Panc1 (cell line): Measurements from ENCODE around the gene VSIG1. TPM values are rescaled to one million over a fixed set of nuclear protein-coding genes. Genes with fewer than 3 reads are reported as not detected.

Experiments used
- ATAC-seq: fragments of 200-7000 bp; cut with Tn5 transposase; 2 replicates; pipeline ENCODE4 v1.9.1; 2020; ENCODE audit warnings: mild to moderate bottlenecking, moderate library complexity
- BruUV-seq: library from RNA; stranded (reverse); fragments of 400-500 nt; replicated peaks from 2 replicates; lab custom pipeline; 2021; lab: Mats Ljungman, UMichigan
- CTCF ChIA-PET: fragments of 300-600 bp; sonication (Branson Sonifier 250); formaldehyde crosslinking; loops from one replicate; lab custom pipeline; 2022; ENCODE audit warnings: antibody characterized with exemption; lab: Charles Lee
- POLR2A ChIA-PET: fragments of 300-600 bp; sonication (Branson Sonifier 250); formaldehyde crosslinking; loops from one replicate; lab custom pipeline; 2022; ENCODE audit warnings: antibody characterized with exemption; lab: Charles Lee
- DNase-seq: peaks from one replicate; pipeline ENCODE4 v3.0.0-alpha.2; 2010; ENCODE audit warnings: low read depth, low spot score
- H3K27ac ChIP-seq: 2 replicates; pipeline ENCODE4 v1.5.1; 2011; ENCODE audit warnings: mild to moderate bottlenecking, low read length, inconsistent platforms
- H3K27me3 ChIP-seq: fragments of 200-500 bp; sonication (Bioruptor generic); 2 replicates; pipeline ENCODE4 v1.6.0; 2014; ENCODE audit warnings: low read length, inconsistent platforms; ENCODE audit not compliant: control insufficient read depth, insufficient read depth
- H3K36me3 ChIP-seq: fragments of 200-500 bp; sonication (Bioruptor generic); 2 replicates; pipeline ENCODE4 v1.5.1; 2014; ENCODE audit warnings: inconsistent platforms, mild to moderate bottlenecking, low read length, moderate library complexity; ENCODE audit not compliant: control insufficient read depth, insufficient read depth
- H3K4me1 ChIP-seq: 2 replicates; pipeline ENCODE4 v1.5.1; 2011; ENCODE audit warnings: inconsistent platforms, mild to moderate bottlenecking, low read length, moderate library complexity; ENCODE audit not compliant: control insufficient read depth, insufficient read depth
- H3K4me3 ChIP-seq, 2 experiments: 2 replicates each; pipeline ENCODE4 v1.5.1; 2011 to 2012; ENCODE audit warnings: low read depth in 2 of 2, low read length in 2 of 2, mild to moderate bottlenecking in 2 of 2, inconsistent platforms in 1 of 2, moderate library complexity in 1 of 2
- H3K9me3 ChIP-seq: fragments of 200-500 bp; sonication (Bioruptor generic); 2 replicates; pipeline ENCODE4 v1.5.1; 2014; ENCODE audit warnings: low read depth, mild to moderate bottlenecking, inconsistent platforms, low read length, moderate library complexity; ENCODE audit not compliant: control insufficient read depth, insufficient read depth
- POLR2AphosphoS5 ChIP-seq: IDR thresholded peaks from 2 replicates; pipeline ENCODE4 v1.6.1; 2012; ENCODE audit warnings: mild to moderate bottlenecking, low read depth, low read length, moderate library complexity
- SIN3A ChIP-seq: IDR thresholded peaks from 2 replicates; pipeline ENCODE4 v1.6.1; 2012; ENCODE audit warnings: low read depth, mild to moderate bottlenecking, low read length, moderate library complexity, borderline replicate concordance; ENCODE audit not compliant: insufficient read depth
- TCF7L2 ChIP-seq: IDR thresholded peaks from 2 replicates; pipeline ENCODE4 v1.6.1; 2011; ENCODE audit warnings: mild to moderate bottlenecking, low read depth, low read length, inconsistent platforms
- in situ Hi-C: cut with HindIII; loops from 2 replicates; pipeline ENCODE4 v1.10.0; 2016; ENCODE audit warnings: low sequenced_read_pairs, low pct_unique_long_range_greater_than_20kb
- intact Hi-C: fragments of 100-400 bp; cut with micrococcal nuclease; formaldehyde crosslinking; loops from one replicate; pipeline ENCODE4 v1.10.0; 2022; ENCODE audit not compliant: unreplicated experiment
- total RNA-seq: library from RNA; stranded (reverse); gene quantifications from one replicate; pipeline ENCODE4 v1.2.1, GENCODE V29; 2021; ENCODE audit not compliant: unreplicated experiment
- TF ChIP-seq, protein P1 (sequence below), 2 experiments: IDR thresholded peaks; 2 replicates each; pipeline ENCODE4 v1.6.1; 2011 to 2012; ENCODE audit warnings: low read depth in 2 of 2, control low read depth in 1 of 2, low read length in 1 of 2, mild to moderate bottlenecking in 1 of 2, moderate library complexity in 1 of 2; ENCODE audit not compliant: insufficient read depth in 1 of 2
- TF ChIP-seq, protein P2 (sequence below): fragments of 450-650 bp; IDR thresholded peaks from 2 replicates; pipeline ENCODE4 v1.5.1; 2017; ENCODE audit warnings: mild to moderate bottlenecking

VSIG1 gene
- total RNA-seq, 1 experiment from 2014 or later: not detected

DNA sequence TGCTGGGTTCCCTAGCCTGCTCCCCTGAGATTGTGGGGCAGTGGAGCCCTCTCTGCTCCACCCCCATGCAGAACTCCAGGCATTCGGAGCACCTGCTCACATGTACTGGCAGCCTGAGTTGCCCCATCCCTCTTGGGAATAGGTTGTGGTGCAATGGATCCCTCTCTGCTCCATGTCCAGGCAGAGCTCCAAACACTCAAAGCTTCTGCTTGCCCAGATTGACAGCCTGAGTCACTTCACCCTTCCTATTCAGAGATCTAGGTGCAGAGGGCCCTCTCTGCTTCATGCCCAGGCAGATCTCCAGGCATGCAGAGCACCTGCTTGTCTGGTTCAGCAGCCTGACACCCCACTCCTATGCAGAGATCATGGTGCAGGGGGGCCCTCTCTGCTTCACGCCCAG is 44.1 kb upstream of the VSIG1 start:
- Histone ChIP-seq H3K9me3 (no peaks in the 10 kb centered on the region), H3K4me3 (no peak overlapping the region), H3K36me3 (no peaks in the 10 kb centered on the region), H3K27me3 (no peaks in the 10 kb centered on the region), H3K4me1 (no peaks in the 10 kb centered on the region), H3K27ac (no peak overlapping the region)
- in situ Hi-C loops (no loop called here), intact Hi-C loops (no loop called here)
- ChIA-PET CTCF (no interaction called here), POLR2A (no interaction called here)
- no TSS peak for BruUV-seq
- TF ChIP-seq, protein P1, sequence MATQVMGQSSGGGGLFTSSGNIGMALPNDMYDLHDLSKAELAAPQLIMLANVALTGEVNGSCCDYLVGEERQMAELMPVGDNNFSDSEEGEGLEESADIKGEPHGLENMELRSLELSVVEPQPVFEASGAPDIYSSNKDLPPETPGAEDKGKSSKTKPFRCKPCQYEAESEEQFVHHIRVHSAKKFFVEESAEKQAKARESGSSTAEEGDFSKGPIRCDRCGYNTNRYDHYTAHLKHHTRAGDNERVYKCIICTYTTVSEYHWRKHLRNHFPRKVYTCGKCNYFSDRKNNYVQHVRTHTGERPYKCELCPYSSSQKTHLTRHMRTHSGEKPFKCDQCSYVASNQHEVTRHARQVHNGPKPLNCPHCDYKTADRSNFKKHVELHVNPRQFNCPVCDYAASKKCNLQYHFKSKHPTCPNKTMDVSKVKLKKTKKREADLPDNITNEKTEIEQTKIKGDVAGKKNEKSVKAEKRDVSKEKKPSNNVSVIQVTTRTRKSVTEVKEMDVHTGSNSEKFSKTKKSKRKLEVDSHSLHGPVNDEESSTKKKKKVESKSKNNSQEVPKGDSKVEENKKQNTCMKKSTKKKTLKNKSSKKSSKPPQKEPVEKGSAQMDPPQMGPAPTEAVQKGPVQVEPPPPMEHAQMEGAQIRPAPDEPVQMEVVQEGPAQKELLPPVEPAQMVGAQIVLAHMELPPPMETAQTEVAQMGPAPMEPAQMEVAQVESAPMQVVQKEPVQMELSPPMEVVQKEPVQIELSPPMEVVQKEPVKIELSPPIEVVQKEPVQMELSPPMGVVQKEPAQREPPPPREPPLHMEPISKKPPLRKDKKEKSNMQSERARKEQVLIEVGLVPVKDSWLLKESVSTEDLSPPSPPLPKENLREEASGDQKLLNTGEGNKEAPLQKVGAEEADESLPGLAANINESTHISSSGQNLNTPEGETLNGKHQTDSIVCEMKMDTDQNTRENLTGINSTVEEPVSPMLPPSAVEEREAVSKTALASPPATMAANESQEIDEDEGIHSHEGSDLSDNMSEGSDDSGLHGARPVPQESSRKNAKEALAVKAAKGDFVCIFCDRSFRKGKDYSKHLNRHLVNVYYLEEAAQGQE (IDR thresholded peaks at IDR 0.05; ENCODE audit: insufficient read depth in 1 of 2, low read depth in 2 of 2, low read length in 1 of 2): no peak
- TF ChIP-seq POLR2AphosphoS5 (no peak), TCF7L2 (no peak), SIN3A (no peak)
- TF ChIP-seq, protein P2, sequence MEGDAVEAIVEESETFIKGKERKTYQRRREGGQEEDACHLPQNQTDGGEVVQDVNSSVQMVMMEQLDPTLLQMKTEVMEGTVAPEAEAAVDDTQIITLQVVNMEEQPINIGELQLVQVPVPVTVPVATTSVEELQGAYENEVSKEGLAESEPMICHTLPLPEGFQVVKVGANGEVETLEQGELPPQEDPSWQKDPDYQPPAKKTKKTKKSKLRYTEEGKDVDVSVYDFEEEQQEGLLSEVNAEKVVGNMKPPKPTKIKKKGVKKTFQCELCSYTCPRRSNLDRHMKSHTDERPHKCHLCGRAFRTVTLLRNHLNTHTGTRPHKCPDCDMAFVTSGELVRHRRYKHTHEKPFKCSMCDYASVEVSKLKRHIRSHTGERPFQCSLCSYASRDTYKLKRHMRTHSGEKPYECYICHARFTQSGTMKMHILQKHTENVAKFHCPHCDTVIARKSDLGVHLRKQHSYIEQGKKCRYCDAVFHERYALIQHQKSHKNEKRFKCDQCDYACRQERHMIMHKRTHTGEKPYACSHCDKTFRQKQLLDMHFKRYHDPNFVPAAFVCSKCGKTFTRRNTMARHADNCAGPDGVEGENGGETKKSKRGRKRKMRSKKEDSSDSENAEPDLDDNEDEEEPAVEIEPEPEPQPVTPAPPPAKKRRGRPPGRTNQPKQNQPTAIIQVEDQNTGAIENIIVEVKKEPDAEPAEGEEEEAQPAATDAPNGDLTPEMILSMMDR: no peak
- DNase-seq (no peak), ATAC-seq (no peak)

DNA sequence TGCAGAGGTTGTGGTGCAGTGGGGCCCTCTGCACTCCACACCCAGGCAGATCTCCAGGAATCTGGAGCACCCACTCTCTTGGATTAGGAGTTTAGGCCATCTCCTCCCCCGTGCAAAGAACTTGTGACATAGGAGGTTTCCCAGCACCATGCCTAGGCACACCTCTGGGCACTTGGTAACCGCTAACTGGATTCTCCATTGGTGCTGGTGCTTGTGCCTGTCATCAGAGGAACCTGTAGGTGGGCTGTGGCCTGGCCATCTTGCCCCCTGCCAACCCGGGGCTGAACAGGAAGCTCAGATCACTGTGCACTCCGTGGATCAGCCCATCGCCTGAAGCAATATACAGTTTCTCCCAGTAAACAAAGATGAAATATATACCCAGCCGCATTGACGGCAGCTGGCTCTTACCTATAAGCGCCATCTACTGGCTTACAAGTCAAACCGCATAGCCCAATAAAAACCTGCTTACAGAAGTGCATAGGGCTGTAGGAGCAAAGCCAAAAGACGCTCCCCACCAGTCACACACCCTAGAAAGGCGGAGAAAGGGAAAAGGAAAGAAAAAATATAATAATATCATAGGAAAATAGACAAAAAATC is 43.5 kb upstream of the VSIG1 start:
- no peaks in the 10 kb centered on the region for H3K27me3 ChIP-seq
- no TSS peak for BruUV-seq
- no peaks in the 10 kb centered on the region for H3K9me3 ChIP-seq
- intact Hi-C loops (no loop called here), in situ Hi-C loops (no loop called here)
- H3K4me1 ChIP-seq: no peaks in the 10 kb centered on the region
- no peak overlapping the region for H3K27ac ChIP-seq
- TF ChIP-seq POLR2AphosphoS5 (no peak), TCF7L2 (no peak), SIN3A (no peak)
- TF ChIP-seq, protein P1 (IDR thresholded peaks at IDR 0.05; ENCODE audit: insufficient read depth in 1 of 2, low read depth in 2 of 2, low read length in 1 of 2): no peak
- TF ChIP-seq, protein P2: peak; percentile 79
- CTCF ChIA-PET: no interaction called here
- DNase-seq (no peak), ATAC-seq (peak; percentile 91)
- POLR2A ChIA-PET: interaction anchor here (0.6 kb wide), 1 partner anchor 44 kb away, joined by 3 read pairs; the partner anchor contains the start of gene VSIG1
- H3K36me3 ChIP-seq: no peaks in the 10 kb centered on the region
- H3K4me3 ChIP-seq: peak overlapping the region in 1 of 2 experiments; percentile 11; a peak in 1 of 4 replicates
